ENCODE results near the gene SPOUT1. TPM values are rescaled to one million over a fixed set of nuclear protein-coding genes. Genes with fewer than 3 reads are reported as not detected.

Gene SPOUT1
- total RNA-seq, 4 donors from 2014 or later, result 33.5 to 48.7 (median 34.9) TPM

DNA sequence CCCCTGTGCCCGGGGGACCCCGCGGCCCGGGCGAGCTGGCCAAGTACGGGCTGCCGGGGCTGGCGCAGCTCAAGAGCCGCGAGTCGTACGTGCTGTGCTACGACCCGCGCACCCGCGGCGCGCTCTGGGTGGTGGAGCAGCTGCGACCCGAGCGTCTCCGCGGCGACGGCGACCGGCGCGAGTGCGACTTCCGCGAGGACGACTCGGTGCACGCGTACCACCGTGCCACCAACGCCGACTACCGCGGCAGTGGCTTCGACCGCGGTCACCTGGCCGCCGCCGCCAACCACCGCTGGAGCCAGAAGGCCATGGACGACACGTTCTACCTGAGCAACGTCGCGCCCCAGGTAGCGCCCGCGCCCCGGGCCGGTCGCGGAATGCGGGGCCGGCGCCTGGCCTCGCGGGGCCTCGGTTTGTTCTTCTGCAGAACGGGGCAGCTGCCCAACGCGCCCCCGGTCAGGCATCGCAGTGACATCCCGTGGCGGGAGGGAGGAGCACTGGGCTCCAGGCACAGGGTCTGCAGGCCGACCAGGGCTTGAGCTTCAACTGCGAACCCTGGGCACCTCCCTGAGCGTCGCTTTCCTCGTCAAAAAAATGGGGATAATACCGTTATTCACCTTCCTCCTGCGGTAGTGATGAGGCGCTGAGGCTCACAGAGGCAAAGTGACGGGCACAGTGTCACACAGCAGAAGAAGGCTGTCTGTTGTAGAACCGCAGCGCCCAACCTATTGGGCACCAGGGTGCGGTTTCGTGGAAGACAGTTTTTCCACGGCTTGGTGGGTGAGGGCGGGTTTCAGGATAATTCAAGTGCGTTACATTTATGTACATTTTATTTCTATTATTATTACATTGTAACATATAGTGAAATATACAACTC, 10.5 kb downstream of the SPOUT1 start:
- Histone ChIP-seq H3K27me3 (no peaks in the 10 kb centered on the region), H3K27ac (peak overlapping the region; percentile 79 to 93 (median 86)), H3K4me3 (peak overlapping the region; percentile 65 to 88 (median 85)), H3K36me3 (peaks cover 0 to 35% (median 0%) of the 10 kb centered on the region in 3 donors), H3K9me3 (no peaks in the 10 kb centered on the region), H3K4me1 (peaks cover 4 to 17% (median 8%) of the 10 kb centered on the region in 4 donors)
- DNase-seq, result peak in 2 of 3 donors; percentile 43 to 63
- TF ChIP-seq, protein P1, sequence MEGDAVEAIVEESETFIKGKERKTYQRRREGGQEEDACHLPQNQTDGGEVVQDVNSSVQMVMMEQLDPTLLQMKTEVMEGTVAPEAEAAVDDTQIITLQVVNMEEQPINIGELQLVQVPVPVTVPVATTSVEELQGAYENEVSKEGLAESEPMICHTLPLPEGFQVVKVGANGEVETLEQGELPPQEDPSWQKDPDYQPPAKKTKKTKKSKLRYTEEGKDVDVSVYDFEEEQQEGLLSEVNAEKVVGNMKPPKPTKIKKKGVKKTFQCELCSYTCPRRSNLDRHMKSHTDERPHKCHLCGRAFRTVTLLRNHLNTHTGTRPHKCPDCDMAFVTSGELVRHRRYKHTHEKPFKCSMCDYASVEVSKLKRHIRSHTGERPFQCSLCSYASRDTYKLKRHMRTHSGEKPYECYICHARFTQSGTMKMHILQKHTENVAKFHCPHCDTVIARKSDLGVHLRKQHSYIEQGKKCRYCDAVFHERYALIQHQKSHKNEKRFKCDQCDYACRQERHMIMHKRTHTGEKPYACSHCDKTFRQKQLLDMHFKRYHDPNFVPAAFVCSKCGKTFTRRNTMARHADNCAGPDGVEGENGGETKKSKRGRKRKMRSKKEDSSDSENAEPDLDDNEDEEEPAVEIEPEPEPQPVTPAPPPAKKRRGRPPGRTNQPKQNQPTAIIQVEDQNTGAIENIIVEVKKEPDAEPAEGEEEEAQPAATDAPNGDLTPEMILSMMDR (IDR thresholded peaks at IDR 0.05), result no peak
- no peak for TF ChIP-seq POLR2A (IDR thresholded peaks at IDR 0.05)

DNA sequence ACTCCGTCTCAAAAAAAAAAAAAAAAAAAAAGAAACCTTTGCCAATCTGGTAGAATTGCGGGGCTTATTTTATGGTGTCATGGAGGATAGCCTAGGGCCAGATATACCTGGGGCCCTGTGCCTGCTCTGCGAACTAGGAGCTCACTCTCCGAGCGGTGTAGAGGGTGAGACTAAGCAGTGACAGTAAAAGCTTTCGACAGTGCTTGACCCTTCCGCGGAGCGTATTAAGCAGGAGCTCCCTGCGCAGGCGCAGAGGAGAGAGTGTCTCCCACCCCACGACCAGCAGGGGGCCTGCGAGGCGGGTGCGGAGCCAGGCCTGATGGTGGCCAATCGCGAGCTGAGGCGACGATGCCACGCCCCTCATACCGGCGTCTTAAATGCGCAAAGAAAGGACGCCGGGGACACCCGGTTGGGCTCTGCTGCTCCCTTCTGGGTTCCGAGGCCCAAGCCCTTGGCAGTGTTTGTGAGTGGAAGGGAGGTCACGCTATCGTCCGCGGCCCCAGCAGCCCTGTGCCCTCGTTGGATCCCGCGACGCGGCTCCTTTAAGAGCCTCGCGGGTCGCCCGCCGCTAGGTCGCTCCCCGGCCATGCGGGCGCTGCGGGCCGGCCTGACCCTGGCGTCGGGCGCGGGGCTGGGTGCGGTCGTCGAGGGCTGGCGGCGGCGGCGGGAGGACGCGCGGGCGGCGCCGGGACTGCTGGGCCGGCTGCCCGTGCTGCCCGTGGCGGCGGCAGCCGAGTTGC, 11.3 kb downstream of the SPOUT1 start, which contains the start of gene ENDOG:
ENDOG (plus strand) TSS at position 402 of the 740 bp plus-strand sequence; CDS start at position 587, 185 bp downstream.
- H3K4me3 ChIP-seq, result peak within 1 kb of the TSS; percentile 65 to 88 (median 85)
- TF ChIP-seq, protein P1 (IDR thresholded peaks at IDR 0.05), result peak; percentile 97 to 100 (median 99)
- TF ChIP-seq POLR2A (IDR thresholded peaks at IDR 0.05), result peak; percentile 75 to 85
- H3K4me1 ChIP-seq, result peaks cover 4 to 17% (median 8%) of the 10 kb centered on the region in 4 donors
- peak within 1 kb of the TSS; percentile 79 to 93 (median 86) for H3K27ac ChIP-seq
- H3K27me3 ChIP-seq, result no peaks in the 10 kb centered on the region
- peak; percentile 96 to 99 (median 98) for DNase-seq
- H3K36me3 ChIP-seq, result peaks cover 0 to 27% (median 0%) of the 10 kb centered on the region in 3 donors
- H3K9me3 ChIP-seq, result no peaks in the 10 kb centered on the region

DNA sequence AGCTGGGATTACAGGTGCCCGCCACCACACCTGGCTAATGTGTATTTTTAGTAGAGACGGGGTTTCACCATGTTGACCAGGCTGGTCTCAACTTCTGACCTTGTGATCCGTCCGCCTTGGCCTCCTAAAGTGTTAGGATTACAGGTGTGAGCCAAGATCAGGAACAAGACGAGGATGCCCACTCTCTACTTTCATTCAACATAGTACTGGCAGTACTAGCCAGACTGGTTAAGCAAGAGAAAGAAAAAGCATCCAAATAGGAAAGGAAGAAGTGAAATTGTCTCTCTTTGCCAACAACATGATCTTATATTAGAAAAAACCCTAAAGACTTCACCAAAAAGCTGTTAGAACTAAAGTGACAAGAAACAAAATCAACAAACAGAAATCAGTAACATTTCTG, 18.7 kb downstream of the SPOUT1 start:
- H3K27me3 ChIP-seq, result no peaks in the 10 kb centered on the region
- no peak overlapping the region for H3K27ac ChIP-seq
- no peak overlapping the region for H3K4me3 ChIP-seq
- DNase-seq, result no peak
- H3K9me3 ChIP-seq, result no peaks in the 10 kb centered on the region
- H3K36me3 ChIP-seq, result peaks cover 0 to 23% (median 0%) of the 10 kb centered on the region in 3 donors
- H3K4me1 ChIP-seq, result no peaks in the 10 kb centered on the region
- TF ChIP-seq, protein P1 (IDR thresholded peaks at IDR 0.05), result no peak
- no peak for TF ChIP-seq POLR2A (IDR thresholded peaks at IDR 0.05)

DNA sequence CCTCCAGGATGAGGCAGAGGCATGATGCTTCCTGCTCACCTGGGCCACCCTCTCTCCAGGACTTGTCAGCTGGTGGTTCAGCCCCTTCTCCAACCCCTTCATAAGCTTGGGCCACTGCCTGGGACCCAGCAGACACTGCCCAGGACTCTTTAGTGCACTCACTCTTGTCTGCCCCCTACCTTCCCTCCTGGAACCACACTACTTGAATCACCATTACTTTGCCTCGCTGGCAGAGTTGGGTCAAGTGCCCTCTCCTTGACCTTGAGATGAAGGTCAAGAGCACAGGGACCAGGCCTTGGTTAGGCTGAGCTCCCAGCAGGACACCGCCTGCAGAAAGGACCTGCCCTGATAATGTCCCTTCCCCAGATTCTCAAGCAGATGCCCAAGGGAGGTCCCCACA, 19.8 kb downstream of the SPOUT1 start:
- H3K4me3 ChIP-seq, result no peak overlapping the region
- H3K36me3 ChIP-seq, result peaks cover 0 to 33% (median 0%) of the 10 kb centered on the region in 3 donors
- TF ChIP-seq POLR2A (IDR thresholded peaks at IDR 0.05), result no peak
- TF ChIP-seq, protein P1 (IDR thresholded peaks at IDR 0.05), result no peak
- no peak overlapping the region for H3K27ac ChIP-seq
- no peaks in the 10 kb centered on the region for H3K9me3 ChIP-seq
- DNase-seq, result no peak
- H3K27me3 ChIP-seq, result no peaks in the 10 kb centered on the region
- no peaks in the 10 kb centered on the region for H3K4me1 ChIP-seq

DNA sequence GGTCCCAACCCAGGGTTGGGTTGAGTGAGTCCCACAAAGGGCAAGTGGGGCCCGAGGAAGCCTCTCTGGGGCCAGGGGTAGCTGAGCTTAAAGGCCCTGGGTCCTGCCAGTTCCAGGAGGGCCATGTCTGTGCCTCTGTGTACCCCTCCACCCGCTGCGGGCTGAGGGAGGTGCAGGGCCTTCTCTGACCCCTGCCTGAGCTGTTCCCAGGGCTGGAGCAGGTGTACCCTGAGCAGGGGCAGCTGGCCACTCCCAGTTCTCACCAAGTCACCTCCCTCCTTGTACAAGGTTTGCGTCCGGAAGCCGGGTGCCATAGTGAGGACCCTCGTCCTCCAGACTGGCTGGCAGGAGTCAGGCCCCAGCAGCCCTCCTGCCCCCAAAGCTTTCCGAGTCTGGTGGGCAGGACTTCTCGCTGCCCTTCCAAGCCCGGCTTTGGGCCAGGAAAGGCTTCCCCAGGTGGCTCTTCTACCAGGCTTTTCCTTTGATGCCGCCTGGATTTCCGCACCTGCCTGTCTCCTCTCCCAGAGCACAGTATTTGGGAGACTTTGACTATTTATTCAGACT, 20.5 kb downstream of the SPOUT1 start:
- H3K4me3 ChIP-seq, result no peak overlapping the region

More for the DNA sequence above, 20.5 kb downstream of the SPOUT1 start:
- Histone ChIP-seq H3K27me3 (no peaks in the 10 kb centered on the region), H3K27ac (no peak overlapping the region), H3K36me3 (peaks cover 0 to 38% (median 0%) of the 10 kb centered on the region in 3 donors), H3K4me1 (no peaks in the 10 kb centered on the region), H3K9me3 (no peaks in the 10 kb centered on the region)
- no peak for DNase-seq
- no peak for TF ChIP-seq POLR2A (IDR thresholded peaks at IDR 0.05)
- TF ChIP-seq, protein P1 (IDR thresholded peaks at IDR 0.05), result no peak

Measured in Peyer's patch (tissue), 4 donors.